Thyroid gland (tissue), 4 donors: Measurements from ENCODE around the gene ECPAS.

Experiments
- CTCF ChIP-seq, 6 experiments: fragments of 200-600 bp in 3 of 6; fragments of 450-650 bp in 3 of 6; sonication (generic) in 3 of 6; IDR thresholded peaks; one replicate each; pipeline ENCODE4 v1.5.1; 2016 to 2019; ENCODE audit warnings: antibody characterized with exemption in 6 of 6, mild to moderate bottlenecking in 2 of 6, inconsistent platforms in 1 of 6, moderate library complexity in 1 of 6
- POLR2A ChIP-seq, 2 donors: fragments of 450-650 bp; IDR thresholded peaks; one replicate each; pipeline ENCODE4 v1.6.1; 2017; ENCODE audit warnings: antibody characterized with exemption in 2 of 2, mild to moderate bottlenecking in 2 of 2, moderate library complexity in 1 of 2

- no peak for TF ChIP-seq CTCF (IDR thresholded peaks at IDR 0.05)
- no peak for TF ChIP-seq POLR2A (IDR thresholded peaks at IDR 0.05)
Measured at GRCh38 chr9:111400564-111400898, 83.7 kb downstream of the ECPAS start.
